HG03175 (cell line): ENCODE data around the gene C22orf42.
"Not testable (repeated sequence)": the region's sequence is repeated elsewhere in the genome, so short reads cannot be mapped to it uniquely, and the experiment has no call there.

Source experiments
- ATAC-seq: cut with Tn5 transposase; IDR thresholded peaks from one replicate; pipeline ENCODE4 v1.9.1; 2021; ENCODE audit warnings: mild to moderate bottlenecking, moderate library complexity; ENCODE audit not compliant: unreplicated experiment

The C22orf42 gene, protein sequence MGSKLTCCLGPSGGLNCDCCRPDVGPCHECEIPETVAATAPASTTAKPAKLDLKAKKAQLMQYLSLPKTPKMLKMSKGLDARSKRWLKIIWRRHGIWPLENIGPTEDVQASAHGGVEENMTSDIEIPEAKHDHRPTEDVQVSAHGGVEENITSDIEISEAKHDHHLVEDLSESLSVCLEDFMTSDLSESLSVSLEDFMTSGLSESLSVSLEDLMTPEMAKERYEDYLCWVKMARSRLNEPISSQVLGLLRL

DNA sequence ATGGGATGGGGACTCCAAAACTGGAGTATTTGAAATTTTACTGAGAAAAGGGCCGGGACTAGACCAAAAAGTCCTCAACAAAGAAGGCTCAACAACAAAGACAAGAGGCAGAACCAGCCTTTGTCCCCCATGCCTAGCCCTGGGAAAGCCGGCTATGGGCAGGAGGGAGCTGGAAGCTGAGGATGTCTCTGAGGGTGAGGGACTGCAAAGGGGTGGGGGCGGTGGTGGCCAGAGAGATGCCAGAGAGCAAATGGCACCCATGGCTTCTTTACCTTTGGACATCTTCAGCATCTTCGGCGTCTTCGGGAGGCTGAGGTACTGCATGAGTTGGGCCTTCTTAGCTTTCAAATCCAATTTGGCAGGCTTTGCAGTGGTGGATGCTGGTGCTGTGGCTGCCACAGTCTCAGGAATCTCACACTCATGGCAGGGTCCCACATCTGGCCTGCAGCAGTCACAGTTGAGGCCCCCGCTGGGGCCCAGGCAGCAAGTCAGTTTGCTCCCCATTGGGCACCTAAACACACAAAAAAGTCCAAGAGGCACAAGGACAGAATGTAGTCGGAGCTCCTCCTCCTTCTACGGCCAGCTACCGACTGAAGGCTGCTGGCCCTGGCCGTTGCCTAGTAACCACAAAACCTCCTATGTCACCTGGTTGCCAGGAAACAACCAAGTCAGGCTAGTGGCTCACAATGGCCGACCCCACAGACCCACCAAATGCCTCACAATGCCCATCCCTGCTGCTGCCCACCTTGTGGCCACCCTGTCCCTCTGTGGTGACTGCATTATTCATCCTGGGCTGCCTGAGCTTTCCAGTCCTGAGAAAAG is at the start of gene C22orf42:
C22orf42 (minus strand) TSS at position 592 of the 822 bp plus-strand sequence; CDS start at position 504, 88 bp downstream.
- no peak for ATAC-seq

DNA sequence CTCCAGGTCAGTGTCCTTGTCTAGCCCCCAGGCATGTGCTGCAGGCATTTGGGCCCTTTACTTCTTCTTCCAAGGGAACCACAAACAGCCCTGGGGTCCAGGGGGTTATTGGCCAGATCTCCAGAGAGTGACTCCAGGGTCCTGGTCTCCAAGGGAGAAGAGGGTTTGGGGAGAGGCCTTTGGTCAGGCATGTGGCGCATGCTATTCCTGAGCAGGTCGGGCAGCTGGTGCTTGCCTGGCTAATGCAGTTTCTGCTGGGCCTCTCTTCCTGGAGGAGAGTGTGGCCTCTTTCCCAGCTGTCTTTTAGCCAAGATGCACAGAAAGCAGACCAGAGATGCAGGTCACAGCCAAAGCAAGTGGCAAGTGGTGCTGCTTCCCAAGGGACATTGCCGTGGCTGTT is 49.6 kb upstream of the C22orf42 start:
- no peak for ATAC-seq

DNA sequence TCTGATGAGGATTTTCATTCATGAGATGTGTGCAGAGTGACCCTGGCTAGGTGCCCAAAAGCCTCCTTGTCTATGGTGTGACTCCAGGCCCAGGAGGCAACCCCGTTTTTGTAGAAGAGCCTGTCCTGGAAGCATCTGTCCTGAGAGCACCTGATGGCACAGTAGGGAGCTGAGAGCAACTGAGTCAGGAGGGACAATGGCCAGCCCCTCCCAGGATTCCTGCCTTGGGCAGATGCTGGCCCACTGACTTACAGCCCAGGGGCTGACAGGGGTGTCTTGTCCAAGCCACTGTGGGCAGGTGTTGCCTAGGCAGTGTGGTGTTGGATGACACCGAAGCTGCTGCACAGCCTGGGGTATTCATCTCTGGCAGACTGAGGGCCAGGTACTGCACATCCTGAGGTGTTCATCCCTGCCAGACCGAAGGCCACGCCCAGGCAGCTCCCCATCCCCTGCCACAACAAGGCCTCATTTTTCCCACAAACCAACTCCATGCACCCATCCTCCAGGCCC is 48.9 kb upstream of the C22orf42 start:
- ATAC-seq: no peak

DNA sequence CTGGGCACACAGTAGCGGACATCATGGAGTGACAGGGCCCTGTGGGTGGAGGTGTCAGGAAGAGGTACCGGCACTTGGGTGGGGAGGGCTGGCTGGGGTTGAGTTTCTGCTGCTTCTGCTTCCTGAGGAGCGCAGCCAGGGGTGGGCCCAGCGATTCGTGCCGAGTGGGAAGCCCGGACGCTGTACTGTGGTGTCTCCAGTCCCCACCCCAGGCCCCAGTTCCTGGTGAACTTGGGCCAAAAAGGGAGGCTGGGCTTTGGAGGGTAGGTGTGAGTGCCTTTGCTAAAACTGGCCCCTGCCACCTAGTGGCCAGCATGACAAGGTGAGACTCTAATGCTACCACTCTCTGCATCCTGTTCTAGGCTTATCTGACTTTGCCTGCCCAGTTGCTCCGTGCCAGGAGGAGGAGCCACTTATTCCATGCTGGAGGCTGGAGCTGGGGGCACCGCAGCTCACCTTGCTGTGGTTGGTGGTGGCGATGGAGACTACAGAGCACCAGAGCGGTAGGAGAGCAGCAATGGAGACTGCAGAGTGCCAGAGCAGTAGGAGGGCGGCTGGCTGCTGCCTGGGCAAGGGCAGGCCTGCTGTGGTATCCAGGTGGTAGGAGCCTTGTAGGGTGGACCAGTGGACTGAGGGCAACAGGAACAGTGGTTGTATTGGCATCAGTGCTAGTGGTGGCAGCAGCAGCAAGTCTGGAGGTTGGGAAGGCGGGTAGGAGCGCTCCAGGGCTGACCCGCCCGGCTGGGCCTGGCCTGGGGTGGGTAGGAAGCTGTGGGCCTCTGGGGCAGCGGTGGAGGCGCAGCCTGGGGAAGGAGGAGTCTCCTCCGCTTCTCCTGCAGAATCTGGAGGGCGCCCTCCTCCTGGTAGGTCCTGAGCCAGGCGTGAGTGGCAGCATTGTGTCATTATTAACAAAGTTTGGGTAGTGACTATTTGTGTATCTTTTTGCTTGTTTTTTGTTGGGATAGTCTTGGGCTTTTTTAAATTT is 48.0 kb upstream of the C22orf42 start:
- no peak for ATAC-seq

DNA sequence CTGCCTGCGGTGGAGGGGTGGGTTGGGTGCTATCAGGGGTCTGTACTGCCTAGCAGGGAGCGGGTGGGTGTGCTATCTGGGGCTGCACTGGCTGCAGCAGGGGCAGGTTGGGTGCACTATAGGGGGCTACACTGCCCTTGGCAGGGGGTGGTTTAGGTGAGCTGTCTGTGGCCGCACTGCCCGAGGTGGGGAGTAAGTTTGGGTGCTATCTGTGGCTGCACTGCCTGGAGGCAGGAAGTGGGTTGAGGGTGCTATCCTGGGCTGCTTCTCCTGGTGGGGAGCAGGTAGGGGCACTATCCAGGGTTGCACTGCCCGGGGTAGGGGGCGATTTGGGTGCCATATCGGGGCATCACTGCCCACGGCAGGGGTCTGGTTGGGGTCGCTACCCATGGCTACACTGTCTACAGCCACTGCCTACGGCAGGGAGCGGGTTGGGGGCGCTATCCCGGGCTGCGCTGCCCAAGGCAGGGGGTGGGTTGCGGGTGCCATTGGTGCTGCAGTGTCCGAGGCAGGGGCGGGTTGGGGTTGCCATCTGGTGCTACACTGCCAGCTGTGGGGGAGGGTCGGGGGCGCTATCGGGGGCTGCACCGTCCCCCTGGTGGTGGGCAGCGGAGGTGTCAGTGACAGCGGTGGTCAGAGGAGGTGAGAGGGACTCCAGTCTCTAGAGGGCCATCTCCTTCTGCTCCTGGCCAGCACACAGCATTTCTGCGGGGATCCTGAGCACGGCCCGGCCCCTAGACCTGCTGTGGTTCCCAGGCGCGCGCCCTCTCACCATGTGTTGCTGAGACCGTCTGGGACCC is 47.1 kb upstream of the C22orf42 start:
- no peak for ATAC-seq

DNA sequence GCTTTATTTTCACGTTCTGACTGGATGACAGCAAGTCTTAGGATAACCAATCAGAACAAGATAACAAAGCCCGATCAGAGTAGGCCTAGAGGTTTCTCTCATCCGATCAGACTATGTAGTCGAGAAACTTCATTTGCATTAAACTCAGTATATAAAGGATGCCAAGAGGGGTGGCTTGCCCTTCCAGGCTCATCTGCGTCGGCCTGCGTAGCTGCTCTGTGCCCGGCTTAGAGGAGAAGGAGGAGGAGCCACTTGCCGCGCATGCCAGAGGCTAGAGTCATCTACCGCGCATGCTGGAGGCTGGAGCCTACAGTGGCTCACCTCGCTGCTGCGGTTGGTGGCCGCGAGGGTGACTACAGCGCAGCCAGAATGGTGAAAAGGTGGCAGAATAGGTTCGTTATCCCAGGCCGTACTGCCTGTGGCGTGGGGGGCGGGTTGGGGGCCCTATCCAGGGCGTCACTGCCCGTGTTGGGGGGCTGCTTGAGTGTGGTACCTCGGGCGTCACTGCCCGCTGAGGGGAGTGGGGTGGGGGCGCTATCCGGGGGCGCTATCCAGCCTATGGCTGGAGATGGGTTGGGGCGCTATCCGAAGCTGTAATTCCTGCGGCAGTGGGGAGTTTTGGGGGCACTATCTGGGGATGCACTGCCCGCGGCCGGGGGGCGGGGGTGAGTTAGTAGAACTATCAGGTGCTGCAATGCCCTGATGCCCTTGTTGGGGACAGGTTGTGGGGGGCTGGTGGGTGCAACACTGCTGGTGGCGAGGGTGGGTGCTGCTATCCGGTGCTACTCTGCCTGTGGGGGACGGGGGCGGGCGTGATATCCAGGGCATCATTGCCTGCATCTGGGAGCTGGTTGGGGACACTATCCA is 46.0 kb upstream of the C22orf42 start, which contains the start of gene RFPL2:
RFPL2 (minus strand) TSS at position 218 of the 867 bp plus-strand sequence. CDS start 2,622 bp downstream, outside the sequence.
- ATAC-seq: no peak

DNA sequence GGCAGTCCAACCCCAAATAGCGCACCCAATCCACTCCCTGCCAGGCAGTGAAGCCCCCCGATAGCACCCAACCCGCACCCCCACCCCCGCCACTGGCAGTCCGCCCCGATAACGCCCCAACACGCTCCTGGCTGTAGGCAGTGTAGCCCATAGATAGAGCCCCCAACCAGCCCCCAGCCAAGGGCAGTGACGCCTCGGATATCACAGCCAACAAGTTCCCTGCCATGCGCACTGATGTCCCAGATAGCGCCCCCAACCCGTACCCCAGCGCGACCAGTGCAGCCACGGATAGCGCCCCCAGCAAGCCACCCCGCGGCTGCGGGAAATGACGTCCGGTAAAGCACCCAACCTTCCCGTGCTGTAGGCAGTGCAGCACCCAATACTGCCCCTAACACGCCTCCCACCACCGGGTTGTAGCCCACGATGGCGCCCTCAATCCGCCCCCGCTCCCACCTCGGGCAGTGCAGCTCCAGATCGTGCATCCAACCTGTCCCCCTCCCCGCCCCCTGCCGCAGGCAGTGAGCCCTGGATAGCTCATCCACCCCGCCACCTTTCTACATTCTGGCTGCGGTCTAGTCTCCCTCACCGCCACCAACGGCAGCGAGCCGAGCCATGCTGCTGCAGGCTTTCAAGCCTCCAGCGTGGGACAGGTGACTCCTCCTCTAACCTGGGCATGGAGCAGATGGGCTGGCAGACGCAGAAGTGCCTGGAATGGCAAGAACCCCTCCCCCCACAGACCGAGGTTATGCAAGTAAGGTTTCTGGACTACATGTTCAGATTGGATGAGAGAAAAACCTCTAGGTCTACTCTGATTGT is 45.1 kb upstream of the C22orf42 start:
- ATAC-seq: no peak

DNA sequence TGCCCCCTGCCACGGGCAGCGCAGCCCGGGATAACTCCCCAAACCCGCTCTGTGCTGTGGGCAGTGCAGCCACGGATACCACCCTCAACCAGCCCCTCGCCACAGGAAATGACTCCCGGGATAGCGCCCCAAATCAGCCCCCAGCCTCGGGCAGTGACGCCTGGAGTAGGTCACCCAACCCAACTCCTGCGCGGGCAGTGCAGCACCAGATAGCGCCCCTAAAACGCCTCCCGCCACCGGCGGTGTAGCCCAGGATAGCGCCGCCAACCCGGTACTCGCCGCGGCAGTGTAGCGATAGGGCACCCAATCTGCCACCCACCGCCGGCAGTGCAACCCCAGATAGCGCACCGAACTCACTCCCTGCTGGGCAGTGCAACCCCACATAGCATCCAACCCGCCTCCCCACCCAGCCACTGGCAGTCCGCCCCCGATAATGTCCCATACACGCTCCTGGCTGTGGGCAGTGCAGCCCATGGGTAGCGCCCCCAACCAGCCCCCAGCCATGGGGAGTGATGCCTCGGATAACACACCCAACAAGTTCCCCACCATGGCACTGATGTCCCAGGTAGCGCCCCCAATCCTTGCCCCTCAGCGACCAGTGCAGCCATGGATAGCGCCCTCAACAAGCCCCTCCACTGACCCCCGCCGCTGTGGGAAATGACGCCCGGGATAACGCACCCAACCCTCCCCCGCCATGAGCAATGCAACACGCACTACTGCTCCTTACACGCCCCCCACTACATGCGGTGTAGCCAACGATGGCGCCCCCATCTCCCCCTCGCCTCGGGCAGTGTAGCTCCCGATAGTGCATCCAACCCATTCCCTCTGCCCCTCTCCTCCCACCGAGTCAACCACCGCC is 44.3 kb upstream of the C22orf42 start:
- no peak for ATAC-seq

DNA sequence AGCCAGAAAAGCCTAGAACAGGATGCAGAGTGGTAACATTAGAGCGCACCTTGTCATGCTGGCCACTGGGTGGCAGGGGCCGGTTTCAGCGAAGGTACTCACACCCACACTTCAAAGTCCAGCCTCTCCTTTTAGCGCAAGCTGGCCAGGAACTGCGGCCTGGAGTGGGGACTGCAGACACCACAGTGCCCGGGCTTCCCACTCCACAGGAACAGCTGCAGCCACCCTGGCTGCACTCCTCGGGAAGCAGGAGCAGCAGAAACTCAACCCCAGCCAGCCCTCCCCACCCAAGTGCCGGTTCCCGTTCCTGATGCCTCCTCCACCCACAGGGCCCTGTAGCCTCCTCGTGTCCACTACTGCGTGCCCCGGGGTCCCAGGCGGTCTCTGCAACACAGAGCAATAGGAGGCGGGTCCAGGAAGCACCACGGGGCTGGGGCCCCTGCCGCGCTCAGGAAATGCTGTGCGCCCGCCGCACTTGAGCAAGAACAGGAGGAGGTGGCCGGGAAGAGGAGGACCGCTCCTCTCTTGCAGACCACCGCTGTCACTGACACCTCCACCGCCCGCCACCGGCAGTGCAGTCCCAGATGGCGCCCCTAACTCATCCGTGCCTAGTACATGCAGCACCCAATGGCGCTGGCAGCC is 43.6 kb upstream of the C22orf42 start:
- no peak for ATAC-seq

DNA sequence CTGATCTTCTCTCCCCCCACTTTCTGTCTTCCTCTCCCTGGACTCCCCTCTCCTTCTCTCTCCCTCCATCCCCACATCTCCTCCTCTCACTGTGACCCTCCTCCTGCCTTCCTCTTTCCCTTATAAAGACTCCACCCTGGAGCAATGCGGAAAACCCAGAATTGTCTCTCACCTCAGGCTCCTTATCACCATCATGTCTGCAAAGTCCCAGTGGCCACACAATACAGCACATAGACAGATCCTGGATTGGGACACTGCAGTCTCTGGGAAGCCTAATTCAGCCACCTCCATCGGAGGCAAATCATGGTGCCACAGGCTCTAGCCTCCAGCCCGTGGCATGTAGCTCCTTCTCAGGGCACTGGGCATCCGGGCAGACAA is 43.0 kb upstream of the C22orf42 start:
- ATAC-seq: no peak

DNA sequence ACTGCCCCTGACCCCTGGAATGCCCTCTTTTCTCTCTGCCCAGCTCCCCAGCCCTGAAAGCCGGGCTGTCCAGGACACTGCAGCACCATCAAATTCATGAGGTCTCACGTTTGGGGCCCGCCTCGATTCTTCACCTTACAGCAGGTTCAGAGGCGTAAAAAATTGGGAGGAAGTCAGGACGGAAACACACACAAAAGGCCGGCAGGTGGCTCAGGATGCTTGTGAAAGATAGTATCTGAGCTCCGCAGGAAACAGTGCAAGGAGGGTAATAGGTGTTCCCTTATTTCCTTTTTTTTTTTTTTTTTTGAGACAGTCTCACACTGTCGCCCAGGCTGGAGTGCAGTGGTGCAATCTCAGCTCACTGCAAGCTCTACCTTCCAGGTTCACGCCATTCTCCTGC is 41.6 kb upstream of the C22orf42 start:
- ATAC-seq: no peak

DNA sequence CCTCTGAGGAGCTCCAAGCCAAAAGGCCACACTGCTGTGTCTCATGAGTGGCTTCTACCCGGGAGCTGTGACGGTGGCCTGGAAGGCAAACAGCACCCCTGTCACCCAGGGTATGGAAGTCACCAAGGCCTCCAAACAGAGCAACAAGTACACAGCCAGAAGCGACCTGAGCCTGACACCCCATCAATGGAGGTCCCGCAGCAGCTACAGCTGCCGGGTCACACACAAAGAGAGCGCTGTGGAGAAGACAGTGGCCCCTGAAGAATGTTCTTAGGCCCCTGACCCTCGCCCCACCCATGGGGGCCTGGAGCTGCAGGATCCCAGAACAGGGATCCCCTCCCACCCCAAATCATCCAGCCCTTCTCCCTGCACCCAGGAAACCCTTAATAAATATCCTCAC is 40.9 kb upstream of the C22orf42 start:
- ATAC-seq: no peak

DNA sequence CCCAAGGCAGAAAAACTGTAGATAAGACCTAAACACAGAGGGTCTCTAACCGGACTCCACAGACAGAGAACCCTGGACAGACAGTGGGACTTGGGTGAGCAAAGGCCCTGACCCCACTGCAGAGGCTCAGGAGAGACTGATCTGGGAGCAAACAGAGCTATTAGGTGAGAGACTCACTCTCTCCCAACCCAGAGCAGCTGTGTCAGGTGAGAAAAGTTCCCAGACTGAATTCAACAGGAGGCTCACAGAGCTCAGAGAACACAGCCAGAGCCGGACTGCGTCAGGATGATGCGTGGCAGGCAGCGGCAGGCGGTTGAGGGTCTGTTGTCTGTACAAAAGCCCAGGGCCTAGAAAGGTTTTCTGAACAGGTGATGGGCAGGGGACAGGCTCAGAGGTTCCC is 40.2 kb upstream of the C22orf42 start:
- no peak for ATAC-seq

DNA sequence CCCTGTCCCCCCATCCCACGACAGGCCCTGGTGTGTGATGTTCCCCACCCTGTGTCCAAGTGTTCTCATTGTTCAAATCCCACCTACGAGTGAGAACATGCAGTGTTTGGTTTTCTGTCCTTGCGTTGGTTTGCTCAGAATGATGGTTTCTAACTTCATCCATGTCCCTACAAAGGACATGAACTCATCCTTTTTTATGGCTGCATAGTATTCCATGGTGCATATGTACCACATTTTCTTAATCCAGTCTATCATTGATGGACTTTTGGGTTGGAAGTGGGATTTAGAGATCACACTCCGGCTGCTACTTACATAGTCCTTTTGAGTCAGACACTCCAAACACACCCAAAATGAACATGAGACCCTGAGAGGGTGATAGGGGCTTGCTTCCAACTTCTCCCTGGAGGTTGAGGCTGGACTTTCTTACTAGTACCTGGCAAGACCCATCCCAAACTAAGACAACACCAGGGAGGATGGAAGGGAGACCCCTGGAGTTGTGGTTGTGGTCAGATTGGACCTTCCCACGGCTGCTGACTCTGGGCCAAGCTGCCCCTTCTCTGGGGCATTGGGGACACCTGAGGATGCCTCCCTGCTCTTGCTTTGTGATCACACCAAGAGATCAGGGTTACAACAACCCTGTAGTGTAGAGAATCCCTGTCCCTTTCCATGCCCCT is 38.6 kb upstream of the C22orf42 start:
- not testable (repeated sequence) for ATAC-seq

DNA sequence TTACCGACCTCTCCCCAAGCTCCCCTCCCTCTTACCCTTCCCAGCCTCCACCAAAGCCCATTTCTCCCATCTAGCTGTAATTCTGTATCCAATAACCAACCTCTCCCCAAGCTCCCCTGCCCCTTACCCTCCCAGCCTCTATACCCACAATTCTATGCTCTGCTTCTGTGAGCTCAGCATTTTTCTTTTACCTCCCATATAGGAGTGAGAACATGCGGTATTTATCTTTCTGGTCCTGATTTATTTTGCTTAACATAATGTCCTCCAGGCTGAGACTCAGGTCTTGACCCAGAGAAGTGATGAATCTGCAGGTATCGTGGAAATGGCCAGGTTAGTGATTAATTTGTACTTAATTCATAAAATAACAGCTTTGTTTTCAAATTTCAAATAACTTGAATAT is 36.8 kb upstream of the C22orf42 start:
- not testable (repeated sequence) for ATAC-seq

DNA sequence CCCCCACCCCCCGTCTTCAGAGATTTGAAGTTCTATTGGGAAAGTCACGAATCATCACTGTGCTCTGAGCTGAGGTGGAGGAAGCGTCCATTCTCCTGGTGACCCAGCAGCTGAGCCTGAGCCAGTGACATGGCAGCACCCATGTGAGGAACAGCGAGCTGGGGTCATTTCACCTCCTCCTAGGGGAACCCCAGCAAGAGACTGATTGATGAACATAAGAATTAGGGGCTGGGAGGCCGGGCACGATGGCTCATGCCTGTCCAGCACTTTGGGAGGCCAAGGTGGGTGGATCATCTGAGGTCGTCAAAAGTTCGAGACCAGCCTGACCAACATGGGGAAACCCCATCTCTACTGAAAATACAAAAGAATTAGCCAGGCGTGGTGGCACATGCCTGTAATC is 34.2 kb upstream of the C22orf42 start:
- ATAC-seq: not testable (repeated sequence)
